ENCODE measurements around the gene AXL. TPM values are rescaled to one million over a fixed set of nuclear protein-coding genes. Genes with fewer than 3 reads are reported as not detected.

The AXL gene
- total RNA-seq, 1 experiment from 2014 or later = 128 TPM

DNA sequence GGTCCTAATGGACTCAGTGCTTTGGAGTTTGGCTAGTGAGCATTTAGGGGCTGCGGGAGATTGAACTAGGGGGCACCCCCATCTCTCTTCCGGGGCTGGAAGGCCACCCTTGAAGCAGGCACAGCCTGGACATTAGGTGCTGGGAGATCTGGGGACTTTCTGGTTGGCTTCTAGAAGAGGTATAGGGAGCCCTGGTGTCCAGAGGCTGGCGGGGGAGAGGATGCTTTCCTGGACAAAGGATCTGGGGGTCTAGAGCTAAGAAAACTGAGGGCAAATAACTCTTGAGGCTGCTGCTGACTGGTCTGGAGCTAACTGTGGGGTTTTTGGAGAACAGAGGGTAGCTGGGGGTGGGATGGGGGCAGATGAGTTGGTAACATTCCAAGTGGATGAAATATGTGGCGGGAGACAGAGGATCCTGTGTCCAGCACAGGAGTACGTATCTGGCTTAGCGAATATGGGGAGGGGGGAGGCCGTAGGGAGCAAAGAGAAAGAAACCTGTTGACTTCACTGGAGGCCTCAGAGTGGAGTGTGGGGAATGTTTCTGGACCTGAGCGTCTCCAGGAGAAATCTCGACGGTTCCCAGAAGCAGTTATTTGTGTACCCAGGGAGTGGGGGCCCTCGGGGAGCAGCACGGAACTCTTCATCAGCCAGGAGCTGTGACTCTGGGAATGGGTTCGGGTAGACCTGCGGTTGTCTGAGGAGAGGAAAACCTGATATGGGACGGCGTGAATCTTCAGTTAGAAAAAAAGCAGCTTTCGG, 46.6 kb downstream of the AXL start:
- peaks cover 18% of the 10 kb centered on the region for H3K4me1 ChIP-seq (ENCODE audit: control insufficient read depth, insufficient read depth, low read length)
- peaks cover 5% of the 10 kb centered on the region for H3K36me3 ChIP-seq (ENCODE audit: control insufficient read depth, insufficient read depth, low read length)
- ATAC-seq = no peak
- intact Hi-C loops (cut with micrococcal nuclease; ENCODE audit: unreplicated experiment) = no loop called here
- CTCF ChIA-PET = no interaction called here
- no peaks in the 10 kb centered on the region for H3K27me3 ChIP-seq (ENCODE audit: control insufficient read depth, insufficient read depth, low read length)
- no peak for TF ChIP-seq SIN3A (IDR thresholded peaks at IDR 0.05; ENCODE audit: borderline replicate concordance, insufficient read depth, low read depth, low read length)
- TF ChIP-seq, protein P1, sequence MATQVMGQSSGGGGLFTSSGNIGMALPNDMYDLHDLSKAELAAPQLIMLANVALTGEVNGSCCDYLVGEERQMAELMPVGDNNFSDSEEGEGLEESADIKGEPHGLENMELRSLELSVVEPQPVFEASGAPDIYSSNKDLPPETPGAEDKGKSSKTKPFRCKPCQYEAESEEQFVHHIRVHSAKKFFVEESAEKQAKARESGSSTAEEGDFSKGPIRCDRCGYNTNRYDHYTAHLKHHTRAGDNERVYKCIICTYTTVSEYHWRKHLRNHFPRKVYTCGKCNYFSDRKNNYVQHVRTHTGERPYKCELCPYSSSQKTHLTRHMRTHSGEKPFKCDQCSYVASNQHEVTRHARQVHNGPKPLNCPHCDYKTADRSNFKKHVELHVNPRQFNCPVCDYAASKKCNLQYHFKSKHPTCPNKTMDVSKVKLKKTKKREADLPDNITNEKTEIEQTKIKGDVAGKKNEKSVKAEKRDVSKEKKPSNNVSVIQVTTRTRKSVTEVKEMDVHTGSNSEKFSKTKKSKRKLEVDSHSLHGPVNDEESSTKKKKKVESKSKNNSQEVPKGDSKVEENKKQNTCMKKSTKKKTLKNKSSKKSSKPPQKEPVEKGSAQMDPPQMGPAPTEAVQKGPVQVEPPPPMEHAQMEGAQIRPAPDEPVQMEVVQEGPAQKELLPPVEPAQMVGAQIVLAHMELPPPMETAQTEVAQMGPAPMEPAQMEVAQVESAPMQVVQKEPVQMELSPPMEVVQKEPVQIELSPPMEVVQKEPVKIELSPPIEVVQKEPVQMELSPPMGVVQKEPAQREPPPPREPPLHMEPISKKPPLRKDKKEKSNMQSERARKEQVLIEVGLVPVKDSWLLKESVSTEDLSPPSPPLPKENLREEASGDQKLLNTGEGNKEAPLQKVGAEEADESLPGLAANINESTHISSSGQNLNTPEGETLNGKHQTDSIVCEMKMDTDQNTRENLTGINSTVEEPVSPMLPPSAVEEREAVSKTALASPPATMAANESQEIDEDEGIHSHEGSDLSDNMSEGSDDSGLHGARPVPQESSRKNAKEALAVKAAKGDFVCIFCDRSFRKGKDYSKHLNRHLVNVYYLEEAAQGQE (IDR thresholded peaks at IDR 0.05; ENCODE audit: insufficient read depth in 1 of 2, low read depth in 2 of 2, low read length in 1 of 2) = no peak
- BruUV-seq (replicated peaks) = no TSS peak
- H3K4me3 ChIP-seq (ENCODE audit: low read depth in 2 of 2, low read length in 2 of 2) = peak overlapping the region; percentile 76 to 84
- peak overlapping the region; percentile 97 for H3K27ac ChIP-seq (ENCODE audit: low read length)
- in situ Hi-C loops (cut with HindIII; ENCODE audit: low pct_unique_long_range_greater_than_20kb, low sequenced_read_pairs) = no loop called here
- DNase-seq (ENCODE audit: low read depth, low spot score) = no peak
- no peaks in the 10 kb centered on the region for H3K9me3 ChIP-seq (ENCODE audit: control insufficient read depth, insufficient read depth, low read depth, low read length)
- POLR2A ChIA-PET = no interaction called here

DNA sequence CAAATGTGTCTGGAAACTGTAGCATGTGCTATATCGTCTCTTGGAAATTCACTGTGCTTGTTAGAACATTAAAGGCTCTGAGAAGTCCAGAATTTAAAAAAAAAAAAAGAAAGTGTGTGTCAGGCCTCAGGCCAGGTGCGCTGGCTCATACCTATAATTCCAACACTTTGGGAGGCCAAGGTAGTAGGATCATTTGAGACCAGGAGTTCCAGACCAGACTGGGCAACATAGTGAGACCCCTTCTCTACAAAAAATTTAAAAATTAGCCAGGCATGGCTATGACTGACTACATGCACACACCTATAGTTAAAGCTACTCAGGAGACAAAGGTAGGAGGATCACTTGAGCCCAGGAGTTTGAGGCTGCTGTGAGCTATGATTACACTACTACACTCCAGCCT, 50.0 kb downstream of the AXL start:
- no TSS peak for BruUV-seq (replicated peaks)
- Histone ChIP-seq H3K9me3 (ENCODE audit: control insufficient read depth, insufficient read depth, low read depth, low read length) (no peaks in the 10 kb centered on the region), H3K4me3 (ENCODE audit: low read depth in 2 of 2, low read length in 2 of 2) (no peak overlapping the region), H3K27me3 (ENCODE audit: control insufficient read depth, insufficient read depth, low read length) (no peaks in the 10 kb centered on the region), H3K36me3 (ENCODE audit: control insufficient read depth, insufficient read depth, low read length) (peaks cover 28% of the 10 kb centered on the region), H3K4me1 (ENCODE audit: control insufficient read depth, insufficient read depth, low read length) (peaks cover 12% of the 10 kb centered on the region), H3K27ac (ENCODE audit: low read length) (no peak overlapping the region)
- CTCF ChIA-PET = no interaction called here
- POLR2A ChIA-PET = interaction anchor here (0.6 kb wide), 1 partner anchor 36 kb away, joined by 12 read pairs; no protein-coding TSS in a partner anchor
- intact Hi-C loops (cut with micrococcal nuclease; ENCODE audit: unreplicated experiment) (no loop called here), in situ Hi-C loops (cut with HindIII; ENCODE audit: low pct_unique_long_range_greater_than_20kb, low sequenced_read_pairs) (no loop called here)
- DNase-seq (ENCODE audit: low read depth, low spot score) = no peak
- TF ChIP-seq, protein P2, sequence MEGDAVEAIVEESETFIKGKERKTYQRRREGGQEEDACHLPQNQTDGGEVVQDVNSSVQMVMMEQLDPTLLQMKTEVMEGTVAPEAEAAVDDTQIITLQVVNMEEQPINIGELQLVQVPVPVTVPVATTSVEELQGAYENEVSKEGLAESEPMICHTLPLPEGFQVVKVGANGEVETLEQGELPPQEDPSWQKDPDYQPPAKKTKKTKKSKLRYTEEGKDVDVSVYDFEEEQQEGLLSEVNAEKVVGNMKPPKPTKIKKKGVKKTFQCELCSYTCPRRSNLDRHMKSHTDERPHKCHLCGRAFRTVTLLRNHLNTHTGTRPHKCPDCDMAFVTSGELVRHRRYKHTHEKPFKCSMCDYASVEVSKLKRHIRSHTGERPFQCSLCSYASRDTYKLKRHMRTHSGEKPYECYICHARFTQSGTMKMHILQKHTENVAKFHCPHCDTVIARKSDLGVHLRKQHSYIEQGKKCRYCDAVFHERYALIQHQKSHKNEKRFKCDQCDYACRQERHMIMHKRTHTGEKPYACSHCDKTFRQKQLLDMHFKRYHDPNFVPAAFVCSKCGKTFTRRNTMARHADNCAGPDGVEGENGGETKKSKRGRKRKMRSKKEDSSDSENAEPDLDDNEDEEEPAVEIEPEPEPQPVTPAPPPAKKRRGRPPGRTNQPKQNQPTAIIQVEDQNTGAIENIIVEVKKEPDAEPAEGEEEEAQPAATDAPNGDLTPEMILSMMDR (IDR thresholded peaks at IDR 0.05) = no peak
- TF ChIP-seq SIN3A (IDR thresholded peaks at IDR 0.05; ENCODE audit: borderline replicate concordance, insufficient read depth, low read depth, low read length) = no peak
- TF ChIP-seq POLR2AphosphoS5 (IDR thresholded peaks at IDR 0.05; ENCODE audit: low read depth, low read length) = no peak
- TF ChIP-seq, protein P1 (IDR thresholded peaks at IDR 0.05; ENCODE audit: insufficient read depth in 1 of 2, low read depth in 2 of 2, low read length in 1 of 2) = no peak
- TF ChIP-seq TCF7L2 (IDR thresholded peaks at IDR 0.05; ENCODE audit: low read depth, low read length) = no peak
- ATAC-seq = no peak

Measured in Panc1 (cell line).